Smooth muscle cell (in vitro differentiated cells): ENCODE data around the gene RNU1-3. TPM values are rescaled to one million over a fixed set of nuclear protein-coding genes. Genes with fewer than 3 reads are reported as not detected.
"Not testable (repeated sequence)": the region's sequence is repeated elsewhere in the genome, so short reads cannot be mapped to it uniquely, and the experiment has no call there.

Source experiments
- DNase-seq: peaks from one replicate; lab custom pipeline; 2025; ENCODE audit not compliant: unreplicated experiment; lab: John Stamatoyannopoulos, UW
- H2AFZ ChIP-seq: fragments of 200-600 bp; sonication (generic); 2 replicates; pipeline ENCODE4 v1.6.0; 2016; ENCODE audit warnings: antibody characterized with exemption, low read depth, mild to moderate bottlenecking
- H3F3A ChIP-seq: fragments of 200-600 bp; sonication (generic); 2 replicates; pipeline ENCODE4 v1.6.0; 2017; ENCODE audit warnings: antibody characterized with exemption, low read depth
- H3K27ac ChIP-seq: fragments of 200-600 bp; sonication (generic); 2 replicates; pipeline ENCODE4 v1.5.1; 2016; ENCODE audit warnings: low read depth, mild to moderate bottlenecking
- H3K27me3 ChIP-seq: fragments of 200-600 bp; sonication (generic); 2 replicates; pipeline ENCODE4 v1.6.1; 2016; ENCODE audit warnings: low read depth, mild to moderate bottlenecking
- H3K36me3 ChIP-seq: fragments of 200-600 bp; sonication (generic); 2 replicates; pipeline ENCODE4 v1.5.1; 2016; ENCODE audit warnings: low read depth
- H3K4me1 ChIP-seq: fragments of 200-600 bp; sonication (generic); 2 replicates; pipeline ENCODE4 v1.5.1; 2016; ENCODE audit warnings: low read depth
- H3K4me2 ChIP-seq: fragments of 200-600 bp; sonication (generic); 2 replicates; pipeline ENCODE4 v1.6.0; 2016; ENCODE audit warnings: mild to moderate bottlenecking
- H3K4me3 ChIP-seq: fragments of 200-600 bp; sonication (generic); 2 replicates; pipeline ENCODE4 v1.5.1; 2016; ENCODE audit warnings: mild to moderate bottlenecking
- H3K79me2 ChIP-seq: fragments of 200-600 bp; sonication (generic); 2 replicates; pipeline ENCODE4 v1.6.0; 2016; ENCODE audit warnings: low read depth, mild to moderate bottlenecking
- H3K9ac ChIP-seq: fragments of 200-600 bp; sonication (generic); 2 replicates; pipeline ENCODE4 v1.6.0; 2016; ENCODE audit warnings: low read depth
- H3K9me3 ChIP-seq: fragments of 200-600 bp; sonication (generic); replicated peaks from 2 replicates; pipeline ENCODE4 v1.5.1; 2016; ENCODE audit warnings: low read depth
- H4K20me1 ChIP-seq: fragments of 200-600 bp; sonication (generic); 2 replicates; pipeline ENCODE4 v1.6.0; 2016; ENCODE audit warnings: low read depth
- CTCF ChIP-seq: fragments of 200-600 bp; sonication (generic); IDR thresholded peaks from 2 replicates; pipeline ENCODE4 v1.5.1; 2017; ENCODE audit warnings: borderline replicate concordance, mild to moderate bottlenecking, antibody characterized with exemption; ENCODE audit not compliant: insufficient read depth, poor library complexity, severe bottlenecking
- WGBS: methylation state at CpG from one replicate; pipeline ENCODE4 v1.1.7; 2016; ENCODE audit warnings: low lambda C conversion rate; 5-methylcytosine and 5-hydroxymethylcytosine counted together
- polyA plus RNA-seq: library from polyadenylated mRNA; unstranded; fragments of >200 nt; fragmentation: Nextera tagmentation; extraction: Ambion mirVana; gene quantifications from 2 replicates; pipeline ENCODE4 v1.2.1, GENCODE V29; 2016
- total RNA-seq: library from RNA; depleted of rRNA; stranded (reverse); fragments of >200 nt; gene quantifications from 2 replicates; pipeline ENCODE4 v1.2.3, GENCODE V29; 2014

Gene RNU1-3
- total and polyA plus RNA-seq, 2 experiments from 2014 or later: under 0.01 to 4.2 TPM

GRCh38 chr1:16633540-16634282 lies 33.0 kb downstream of the RNU1-3 start:
- not testable (repeated sequence) for H3K9ac ChIP-seq, H3K4me3 ChIP-seq, DNase-seq, H3K9me3 ChIP-seq, H2AFZ ChIP-seq, H3K4me2 ChIP-seq, H3K4me1 ChIP-seq, H3K36me3 ChIP-seq, H3K27me3 ChIP-seq, H3K27ac ChIP-seq, H3F3A ChIP-seq
- Histone ChIP-seq H3K79me2 (peaks cover 14% of the 10 kb centered on the region), H4K20me1 (peaks cover 28% of the 10 kb centered on the region)
- 98% methylated on average over 6 of the region's 6 CpGs for WGBS

GRCh38 chr1:16632044-16632850 lies 34.5 kb downstream of the RNU1-3 start:
- H3K4me3 ChIP-seq, H3K27ac ChIP-seq, DNase-seq, H3K9ac ChIP-seq, H3K4me1 ChIP-seq, H3K4me2 ChIP-seq, H3F3A ChIP-seq, H2AFZ ChIP-seq, H3K9me3 ChIP-seq, H3K27me3 ChIP-seq: not testable (repeated sequence)
- peaks cover 24% of the 10 kb centered on the region for H4K20me1 ChIP-seq
- 96% methylated on average over 14 of the region's 14 CpGs for WGBS
- H3K79me2 ChIP-seq: peaks cover 14% of the 10 kb centered on the region
- H3K36me3 ChIP-seq: peaks cover 16% of the 10 kb centered on the region

DNA sequence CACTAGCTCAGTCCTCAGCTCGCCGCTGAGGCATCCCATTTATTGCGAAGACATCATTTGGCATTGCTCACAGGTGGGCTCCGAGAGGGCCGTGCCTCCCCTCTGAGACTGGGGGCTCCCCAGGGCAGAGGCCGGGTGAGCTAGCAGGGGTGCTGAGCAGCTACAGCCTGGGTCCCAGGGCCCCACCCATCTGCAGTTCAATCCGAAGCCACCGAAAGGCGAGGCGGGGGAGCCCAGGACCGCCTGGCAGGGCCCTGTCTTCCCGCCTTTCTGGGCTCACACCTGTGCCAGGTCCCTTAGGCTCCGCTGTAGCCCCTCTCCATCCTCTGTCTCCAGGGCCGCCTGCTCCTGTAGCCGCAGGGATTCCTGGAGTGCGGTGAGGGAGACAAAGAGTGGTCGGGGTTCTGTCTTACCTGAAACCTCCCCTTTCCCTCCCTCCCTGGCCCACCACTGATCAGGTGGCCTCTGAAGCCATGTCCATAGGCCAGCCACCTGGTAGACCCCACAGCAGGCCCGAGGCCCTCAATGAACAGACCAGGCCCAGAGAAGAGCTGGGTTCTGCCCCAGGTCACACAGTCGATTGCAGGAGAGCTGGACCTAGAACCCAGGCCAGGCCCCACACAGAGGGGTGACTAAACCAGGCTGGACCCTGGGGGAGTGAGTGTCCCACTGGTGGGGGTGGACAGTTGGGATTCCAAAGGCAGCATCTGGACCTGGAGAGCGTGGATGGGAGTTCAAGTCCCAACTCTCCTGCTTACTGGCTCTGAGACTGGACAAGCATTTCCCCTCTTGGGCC lies 35.3 kb downstream of the RNU1-3 start:
- Histone ChIP-seq H3K9me3 (no peaks in the 10 kb centered on the region), H3K27me3 (no peaks in the 10 kb centered on the region), H3K4me1 (no peaks in the 10 kb centered on the region), H3K4me3 (no peak overlapping the region), H4K20me1 (peaks cover 18% of the 10 kb centered on the region), H3K79me2 (peaks cover 9% of the 10 kb centered on the region), H3K4me2 (no peak overlapping the region), H3K27ac (no peak overlapping the region), H3F3A (no peaks in the 10 kb centered on the region), H3K36me3 (peaks cover 16% of the 10 kb centered on the region), H3K9ac (no peak overlapping the region), H2AFZ (no peak overlapping the region)
- no peak for TF ChIP-seq CTCF
- WGBS: 91% methylated on average over 20 of the region's 20 CpGs
- DNase-seq: no peak

DNA sequence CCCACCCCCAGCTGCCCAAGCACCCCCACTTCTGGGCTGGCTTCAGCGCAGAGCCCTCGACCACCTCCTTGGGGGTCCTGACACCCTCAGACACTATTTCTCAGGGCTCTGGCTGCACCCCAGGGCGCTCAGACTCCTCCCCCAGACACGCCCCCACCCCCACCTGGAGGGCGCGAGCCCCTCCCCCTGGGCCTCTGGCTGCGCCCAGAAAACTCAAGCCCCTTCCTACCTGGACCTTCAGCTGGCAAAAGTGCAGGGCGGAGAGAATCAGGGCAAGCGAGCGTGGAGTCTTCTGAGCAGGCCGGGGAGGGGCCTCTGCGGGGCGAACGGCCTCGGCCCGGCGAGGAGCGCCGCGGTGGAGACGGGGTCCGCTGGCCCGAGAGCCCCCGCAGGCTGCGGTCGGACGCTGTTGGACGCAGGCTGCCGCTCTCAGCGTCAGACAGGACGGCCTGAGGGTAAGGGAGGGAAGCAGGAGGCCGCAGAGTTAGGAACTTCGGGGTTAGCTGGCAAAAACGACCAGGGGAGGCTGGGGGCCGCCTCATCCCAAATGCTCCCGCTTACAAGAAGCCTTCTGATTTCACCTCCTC lies 36.0 kb downstream of the RNU1-3 start:
- Histone ChIP-seq H3K4me3 (no peak overlapping the region), H4K20me1 (peaks cover 13% of the 10 kb centered on the region), H3K4me1 (no peaks in the 10 kb centered on the region), H3K27me3 (no peaks in the 10 kb centered on the region), H3K4me2 (no peak overlapping the region), H3K27ac (no peak overlapping the region), H3K9me3 (no peaks in the 10 kb centered on the region), H3K9ac (no peak overlapping the region), H2AFZ (no peak overlapping the region), H3K36me3 (peaks cover 20% of the 10 kb centered on the region), H3F3A (no peaks in the 10 kb centered on the region), H3K79me2 (peaks cover 5% of the 10 kb centered on the region)
- TF ChIP-seq CTCF: no peak
- WGBS: 97% methylated on average over 36 of the region's 36 CpGs
- DNase-seq: no peak

DNA sequence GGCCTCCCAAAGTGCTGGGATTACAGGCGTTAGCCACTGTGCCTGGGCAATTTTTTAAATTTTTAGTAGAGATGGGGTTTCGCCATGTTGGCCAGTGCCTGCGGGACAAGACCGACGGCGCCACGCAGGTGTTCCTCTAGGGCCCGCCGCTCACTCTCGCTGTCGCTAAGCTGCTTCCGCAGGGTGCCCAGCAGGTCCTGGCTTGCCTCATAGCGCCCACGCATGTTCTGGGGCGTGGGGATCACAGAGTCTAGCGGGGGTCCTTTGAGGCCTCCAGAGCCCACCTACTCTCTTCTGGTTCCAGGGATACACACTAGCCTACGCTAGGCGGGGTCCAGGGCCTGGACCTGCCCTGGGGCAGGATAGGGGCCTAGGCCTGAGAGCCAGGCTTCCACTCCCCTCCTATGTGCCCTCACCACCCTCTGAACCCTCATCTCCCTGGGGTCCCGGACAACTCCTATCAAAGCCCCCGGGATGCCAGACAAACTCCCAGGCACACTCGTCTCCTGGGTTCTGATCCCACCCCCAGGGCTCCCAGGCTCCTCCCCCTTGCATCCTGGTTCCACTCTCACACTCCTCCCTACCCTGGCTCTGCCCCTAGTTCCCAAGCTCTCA lies 36.7 kb downstream of the RNU1-3 start:
- not testable (repeated sequence) for H3K9ac ChIP-seq, H4K20me1 ChIP-seq, H3K4me1 ChIP-seq, H3K4me2 ChIP-seq, H3F3A ChIP-seq, H3K27me3 ChIP-seq, H3K79me2 ChIP-seq, H3K4me3 ChIP-seq, H3K27ac ChIP-seq, H3K9me3 ChIP-seq, DNase-seq, H2AFZ ChIP-seq
- peaks cover 21% of the 10 kb centered on the region for H3K36me3 ChIP-seq
- WGBS: 99% methylated on average over 21 of the region's 21 CpGs
